Stimulated activated CD4-positive, alpha-beta T cell treated with anti-CD3 and anti-CD28 coated beads, Interleukin-15, amount 100 ng/mL, for 48 hours (primary cell): ENCODE measurements around the gene WEE2.
"Not testable (repeated sequence)": the region's sequence is repeated elsewhere in the genome, so short reads cannot be mapped to it uniquely, and the experiment has no call there.

Experiments
- DNase-seq, 2 donors: peaks; one replicate each; pipeline ENCODE4 v3.0.0-alpha.2; 2020; ENCODE audit warnings: low read depth in 2 of 2

The WEE2 gene

GRCh38 chr7:141708351-141708750 is at the start of gene WEE2:
WEE2 (plus strand) TSS chr7:141708353; CDS start chr7:141708759, 406 bp downstream.
- no peak for DNase-seq

GRCh38 chr7:141659501-141659900 is 48.7 kb upstream of the WEE2 start:
- no peak for DNase-seq

DNA sequence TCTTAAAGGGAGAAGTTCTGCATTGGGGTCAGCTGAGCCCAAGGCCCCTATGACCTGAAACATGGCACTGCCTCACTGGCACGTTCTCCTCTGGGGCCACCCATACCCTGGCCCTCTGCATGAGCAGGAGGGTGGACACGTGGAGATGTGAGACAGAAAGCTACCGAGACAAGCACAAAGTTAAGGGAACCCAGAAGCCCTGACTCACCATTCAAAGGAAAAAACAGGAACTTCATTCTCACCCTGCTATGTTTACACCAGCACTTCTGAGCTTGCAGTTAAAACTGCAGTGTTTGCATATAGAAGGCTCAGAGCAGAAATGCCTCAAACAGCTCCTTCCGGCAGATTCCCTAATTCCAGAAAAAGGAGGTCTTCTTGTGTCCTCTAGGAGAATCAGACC is 47.9 kb upstream of the WEE2 start:
- DNase-seq, result no peak

GRCh38 chr7:141663081-141663849 is 44.9 kb upstream of the WEE2 start:
- DNase-seq, result no peak

DNA sequence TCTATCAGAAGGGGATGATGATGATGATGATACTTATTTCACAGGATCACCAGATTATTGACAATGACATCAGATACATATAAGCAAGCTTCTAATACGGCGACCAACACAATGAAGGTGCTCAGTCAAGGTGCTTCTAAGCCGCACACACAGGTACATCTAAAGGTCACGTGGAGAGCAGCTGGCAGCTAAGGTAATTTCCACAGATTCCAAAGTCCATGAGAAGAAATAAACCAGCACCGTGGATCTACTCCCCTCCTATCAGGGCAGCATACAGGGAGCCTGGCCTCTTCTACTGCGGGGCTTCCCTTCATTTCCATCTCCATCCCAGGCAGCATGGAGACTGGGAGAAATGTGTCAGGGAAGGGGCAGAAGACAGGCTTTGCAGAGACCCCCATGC is 43.7 kb upstream of the WEE2 start:
- no peak for DNase-seq

DNA sequence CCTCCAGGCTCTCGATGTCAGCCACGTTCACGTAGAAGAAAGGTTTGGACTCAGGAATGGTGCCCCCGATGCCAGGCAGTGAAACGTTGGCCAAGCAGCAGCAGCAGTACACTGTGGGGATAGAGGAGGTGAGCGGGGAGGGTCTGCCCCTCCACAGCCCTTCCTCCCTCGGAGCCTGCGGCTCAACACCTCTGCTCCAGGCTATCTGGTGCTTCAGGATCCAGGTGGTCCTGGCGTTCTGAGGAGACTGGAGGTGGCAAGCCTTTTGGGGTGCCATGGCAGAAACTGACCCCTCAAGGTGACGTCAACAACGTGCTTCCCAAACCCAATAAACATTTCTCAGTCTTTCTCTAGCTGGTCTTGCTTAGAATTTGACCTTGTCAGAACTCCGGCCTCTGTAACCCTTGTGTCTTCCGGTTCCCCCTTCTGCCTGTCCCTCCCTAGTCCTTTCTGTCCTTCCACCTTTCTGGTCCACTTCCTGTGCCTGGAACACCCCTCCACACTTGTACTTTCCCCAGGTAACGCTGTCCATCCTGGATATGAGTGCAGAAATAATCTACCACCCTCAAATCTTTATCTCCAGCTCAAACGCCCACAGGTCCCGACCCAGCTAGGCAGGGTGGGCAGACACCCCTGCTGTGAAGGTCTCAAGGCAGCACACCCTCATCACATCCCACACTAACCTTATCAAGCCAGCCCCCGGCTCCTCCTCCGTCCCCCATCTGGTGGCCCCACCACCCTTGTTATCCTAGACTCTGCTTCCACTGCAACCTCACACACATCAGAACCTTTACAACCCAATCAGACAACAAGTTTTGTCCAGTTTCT is 42.7 kb upstream of the WEE2 start:
- no peak for DNase-seq

DNA sequence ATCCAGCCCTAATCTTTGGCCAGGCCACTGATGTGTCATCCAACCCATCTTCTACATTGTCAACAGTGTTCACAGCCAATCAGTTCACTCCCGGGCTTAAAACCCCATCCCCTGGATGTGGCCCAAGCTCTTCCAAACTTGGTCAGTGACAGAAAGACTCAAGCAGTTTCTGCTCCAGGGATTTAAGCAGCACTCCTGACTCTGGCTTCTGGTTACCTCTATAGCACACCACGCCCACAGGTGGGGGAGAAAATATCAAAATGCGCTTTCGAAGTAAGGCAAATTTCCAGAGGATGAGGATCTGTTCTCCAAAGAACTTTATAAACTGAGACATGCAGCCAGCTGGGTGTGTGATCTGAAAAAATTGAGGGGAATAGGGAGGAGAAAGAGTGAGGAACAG is 42.1 kb upstream of the WEE2 start:
- DNase-seq, result no peak

DNA sequence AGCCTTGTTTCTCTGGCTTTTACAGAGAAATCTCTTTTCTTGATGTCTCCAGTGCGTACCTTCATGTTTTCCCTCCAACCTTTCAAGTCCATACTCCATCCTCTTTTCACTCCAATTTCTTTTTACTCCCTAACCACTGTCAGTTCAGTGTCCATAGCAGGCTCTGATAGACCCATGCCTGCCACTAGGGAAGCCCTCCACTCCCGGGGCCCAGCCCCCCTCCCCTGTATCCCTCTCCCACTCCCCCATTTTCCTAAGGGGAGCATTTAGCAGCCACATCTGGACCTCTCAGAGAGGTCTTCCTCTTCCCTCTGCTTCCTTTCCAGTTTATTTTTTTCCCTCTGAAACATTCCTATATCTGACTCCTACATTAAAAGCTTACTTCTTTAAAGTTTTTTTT is 39.3 kb upstream of the WEE2 start:
- DNase-seq, result no peak

- DNase-seq, result no peak
Measured at GRCh38 chr7:141671705-141672496, 36.3 kb upstream of the WEE2 start.

DNA sequence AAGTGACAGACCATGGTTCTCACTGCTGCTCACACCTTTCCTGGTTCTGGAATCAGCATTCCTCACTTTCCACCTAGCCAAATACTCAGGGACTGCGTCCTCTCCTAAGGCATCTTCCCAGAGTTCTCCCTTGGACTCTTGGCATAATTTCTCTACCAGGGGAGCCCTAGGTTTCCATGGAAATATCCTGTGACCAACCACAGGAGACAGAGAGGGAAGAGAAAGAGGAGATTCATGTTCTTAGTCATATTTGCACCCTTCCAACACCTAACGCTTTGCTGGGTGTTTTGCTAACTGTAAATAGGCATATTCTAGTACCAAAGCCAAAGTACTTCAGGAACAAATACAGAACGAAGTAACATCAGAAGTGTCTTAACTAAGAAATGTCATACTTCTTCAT is 34.8 kb upstream of the WEE2 start:
- no peak for DNase-seq

GRCh38 chr7:141674171-141674671 is 33.9 kb upstream of the WEE2 start:
- no peak for DNase-seq

- no peak for DNase-seq
Measured at GRCh38 chr7:141674702-141675101, 33.5 kb upstream of the WEE2 start.

DNA sequence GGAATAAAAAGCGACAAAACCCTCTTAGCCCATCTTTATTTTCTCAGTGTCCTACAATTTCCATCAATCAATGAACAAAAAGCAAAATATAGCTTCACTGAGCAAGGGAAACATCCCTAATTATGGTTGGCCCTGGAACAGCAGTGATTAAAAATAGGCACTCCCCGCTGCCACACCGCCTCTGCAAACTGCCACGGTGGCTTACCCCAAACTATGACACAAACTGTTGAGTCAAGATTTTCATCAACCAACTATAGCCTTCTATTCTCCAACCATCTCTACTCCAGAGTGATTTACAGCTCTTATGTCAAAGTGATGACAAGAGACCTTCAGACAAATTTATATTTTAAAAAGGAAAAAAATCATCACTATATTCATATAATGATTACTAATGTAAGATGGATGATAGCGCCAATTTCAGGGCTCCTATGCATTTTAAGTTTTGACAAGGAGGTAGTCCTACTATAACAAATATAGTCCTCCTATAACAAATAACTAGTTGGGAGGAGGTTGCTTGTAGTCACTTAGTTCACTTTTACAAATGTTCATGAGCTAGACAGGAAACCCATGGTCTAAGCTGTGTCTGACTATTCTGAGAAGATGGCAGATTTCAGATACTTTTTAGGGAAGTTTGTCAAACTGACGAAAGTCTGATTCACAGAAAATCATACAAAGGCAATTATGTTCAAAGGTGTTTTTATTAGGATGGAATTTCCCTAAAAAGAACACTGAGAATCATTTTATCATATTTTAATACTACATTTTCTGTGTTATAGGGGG is 32.5 kb upstream of the WEE2 start:
- DNase-seq, result no peak

GRCh38 chr7:141676618-141677017 is 31.5 kb upstream of the WEE2 start:
- DNase-seq, result no peak

GRCh38 chr7:141679014-141679413 is 29.1 kb upstream of the WEE2 start:
- DNase-seq, result no peak

- DNase-seq, result no peak
Measured at GRCh38 chr7:141685285-141686023, 22.7 kb upstream of the WEE2 start.

DNA sequence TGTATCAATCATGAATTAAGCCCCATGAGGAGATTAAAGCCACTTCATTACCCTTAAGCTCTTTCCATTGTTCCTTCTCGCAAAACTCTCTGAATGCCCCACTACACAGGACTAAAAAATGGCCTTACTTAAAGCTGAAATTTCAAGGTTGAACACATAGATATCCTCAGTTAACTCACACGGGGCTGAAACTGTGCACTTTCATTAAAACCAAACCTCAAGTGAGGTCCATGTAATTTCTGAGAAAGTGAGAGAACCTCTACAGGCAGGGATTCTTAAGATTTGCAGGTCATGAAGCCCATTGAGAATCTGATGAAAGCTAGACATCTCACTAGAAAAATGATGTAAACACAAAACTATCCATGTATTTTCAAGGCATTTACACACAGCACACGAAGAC is 22.1 kb upstream of the WEE2 start:
- no peak for DNase-seq

DNA sequence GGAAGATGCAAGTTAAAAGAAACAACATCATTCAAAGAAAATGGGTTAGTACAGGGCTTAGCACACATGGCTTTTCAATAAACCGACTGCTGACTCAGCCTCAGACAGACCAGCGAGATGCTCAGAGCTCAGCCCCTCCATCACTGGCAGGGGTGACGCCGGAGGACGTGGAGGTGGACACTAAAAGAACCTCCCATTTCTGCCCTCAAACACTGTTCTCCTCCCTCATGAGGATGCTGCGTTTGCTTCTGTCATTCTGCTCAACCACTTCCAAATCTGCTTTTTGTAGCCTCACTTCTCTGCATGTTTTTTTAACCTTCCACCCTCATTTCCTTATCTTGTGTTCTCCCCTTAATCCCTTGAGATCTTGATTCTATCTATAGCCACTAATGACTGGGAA is 21.5 kb upstream of the WEE2 start:
- no peak for DNase-seq

- no peak for DNase-seq
Measured at GRCh38 chr7:141688043-141688442, 20.1 kb upstream of the WEE2 start.

DNA sequence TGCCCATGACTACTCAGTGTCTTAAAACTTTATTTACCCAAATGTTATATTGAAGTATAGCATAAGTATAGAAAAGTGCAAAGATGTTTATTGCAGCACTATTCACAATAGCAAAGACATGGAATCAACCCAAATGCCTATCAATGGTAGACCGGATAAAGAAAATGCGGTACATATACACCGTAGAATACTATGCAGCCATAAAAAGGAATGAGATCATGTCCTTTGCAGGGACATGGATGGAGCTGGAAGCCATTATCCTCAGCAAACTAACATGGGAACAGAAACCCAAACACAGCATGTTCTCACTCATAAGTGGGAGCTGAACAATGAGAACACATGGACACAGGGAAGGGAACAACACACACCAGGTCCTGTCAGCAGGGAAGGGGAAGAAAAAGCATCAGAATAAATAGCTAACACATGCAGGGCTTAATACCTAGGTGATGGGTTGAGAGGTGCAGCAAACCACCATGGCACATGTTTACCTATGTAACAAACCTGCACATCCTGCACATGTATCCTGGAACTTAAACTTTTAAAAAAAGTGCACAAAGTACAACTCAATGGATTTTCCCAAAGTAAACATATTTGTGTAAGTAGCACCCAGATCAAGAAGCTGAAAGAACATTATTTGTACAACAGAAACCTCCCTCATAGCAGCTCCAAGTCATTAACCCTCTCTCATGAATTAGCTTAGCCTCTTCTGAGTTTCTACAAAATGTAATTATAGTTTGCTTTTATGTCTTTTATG is 18.9 kb upstream of the WEE2 start:
- not testable (repeated sequence) for DNase-seq
